Activated T-cell treated with anti-CD3 and anti-CD28 coated beads, Interleukin-2, amount 50 U/mL, for 4 hours (primary cell): ENCODE data around the gene SLC2A5. TPM values are rescaled to one million over a fixed set of nuclear protein-coding genes. Genes with fewer than 3 reads are reported as not detected.

Source experiments
- total RNA-seq, 3 donors: library from RNA; stranded (reverse); gene quantifications; one replicate each; pipeline ENCODE4 v1.2.1, GENCODE V29; 2021

The SLC2A5 gene
- total RNA-seq, 3 donors from 2014 or later, result not detected

Other genes with a start within 250 kb of the SLC2A5 start
- 1,000 to 10,000 TPM; 3,836 to 4,068 (median 3,869) TPM for gene ENO1, start 190.9 kb downstream of the SLC2A5 start, total RNA-seq
- under 1 TPM in 2 of 3 donors, not detected in 1; 0.14 to 0.25 TPM for gene CA6, start 123.8 kb downstream of the SLC2A5 start, total RNA-seq
- gene SLC2A7, start 43.2 kb downstream of the SLC2A5 start, total RNA-seq, result not detected
- gene GPR157, start 59.5 kb upstream of the SLC2A5 start, total RNA-seq, result 1 to 10 TPM; 1.5 to 5.3 (median 2.9) TPM
- gene H6PD, start 165.1 kb upstream of the SLC2A5 start, total RNA-seq, result 1 to 10 TPM; 4.7 to 6.1 (median 5.0) TPM
- 1 to 10 TPM; 2.3 to 3.8 (median 3.0) TPM for gene SPSB1, start 223.3 kb upstream of the SLC2A5 start, total RNA-seq